ENCODE results near the gene KLF7. TPM values are rescaled to one million over a fixed set of nuclear protein-coding genes. Genes with fewer than 3 reads are reported as not detected.

Gene KLF7
- total RNA-seq, 2 experiments from 2014 or later = 90.1 to 96.9 TPM

DNA sequence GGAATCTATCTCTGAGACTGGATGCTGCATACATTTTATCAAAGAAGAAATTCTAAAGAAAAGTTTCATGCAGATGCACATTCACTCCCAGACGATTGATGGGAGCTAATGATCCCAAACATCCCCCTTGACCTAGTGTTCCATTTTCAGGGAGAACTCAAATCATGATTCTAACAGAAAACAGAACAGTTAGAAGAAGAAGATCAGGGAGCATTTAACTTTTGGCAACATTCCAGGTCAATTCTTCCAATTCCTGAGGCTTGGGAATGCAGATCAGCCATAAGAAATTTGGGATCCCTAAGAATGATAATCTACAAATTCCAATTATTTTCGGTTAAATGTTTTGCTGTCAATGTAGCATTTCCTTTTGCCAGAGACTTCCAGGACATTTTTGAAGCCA, 129.9 kb downstream of the KLF7 start:
- intact Hi-C loops (cut with DNase I, micrococcal nuclease) = no loop called here
- Histone ChIP-seq H3K27ac (ENCODE audit: low read depth in 1 of 2, low read length in 2 of 2) (no peak overlapping the region), H3K4me1 (ENCODE audit: insufficient read depth, low read length) (no peaks in the 10 kb centered on the region), H3K9me3 (ENCODE audit: control insufficient read depth in 1 of 2, insufficient read depth in 1 of 2, low read length in 2 of 2) (peaks cover 0 to 4% of the 10 kb centered on the region in 2 experiments), H3K36me3 (ENCODE audit: insufficient read depth, low read length) (no peaks in the 10 kb centered on the region), H3K4me3 (ENCODE audit: low read length) (no peak overlapping the region), H3K27me3 (ENCODE audit: control insufficient read depth in 1 of 2, insufficient read depth in 2 of 2, low read length in 2 of 2) (no peaks in the 10 kb centered on the region)
- H3K4me3 Mint-ChIP-seq = no peak overlapping the region
- no peaks in the 10 kb centered on the region for H3K36me3 Mint-ChIP-seq (ENCODE audit: low read depth)
- POLR2A ChIA-PET = no interaction called here
- H3K9me3 Mint-ChIP-seq = peaks cover 17% of the 10 kb centered on the region
- DNase-seq = no peak
- H3K27me3 Mint-ChIP-seq = peaks cover 4% of the 10 kb centered on the region
- ATAC-seq (ENCODE audit: poor library complexity) = no peak
- CTCF ChIA-PET = no interaction called here
- TF ChIP-seq, protein P1, sequence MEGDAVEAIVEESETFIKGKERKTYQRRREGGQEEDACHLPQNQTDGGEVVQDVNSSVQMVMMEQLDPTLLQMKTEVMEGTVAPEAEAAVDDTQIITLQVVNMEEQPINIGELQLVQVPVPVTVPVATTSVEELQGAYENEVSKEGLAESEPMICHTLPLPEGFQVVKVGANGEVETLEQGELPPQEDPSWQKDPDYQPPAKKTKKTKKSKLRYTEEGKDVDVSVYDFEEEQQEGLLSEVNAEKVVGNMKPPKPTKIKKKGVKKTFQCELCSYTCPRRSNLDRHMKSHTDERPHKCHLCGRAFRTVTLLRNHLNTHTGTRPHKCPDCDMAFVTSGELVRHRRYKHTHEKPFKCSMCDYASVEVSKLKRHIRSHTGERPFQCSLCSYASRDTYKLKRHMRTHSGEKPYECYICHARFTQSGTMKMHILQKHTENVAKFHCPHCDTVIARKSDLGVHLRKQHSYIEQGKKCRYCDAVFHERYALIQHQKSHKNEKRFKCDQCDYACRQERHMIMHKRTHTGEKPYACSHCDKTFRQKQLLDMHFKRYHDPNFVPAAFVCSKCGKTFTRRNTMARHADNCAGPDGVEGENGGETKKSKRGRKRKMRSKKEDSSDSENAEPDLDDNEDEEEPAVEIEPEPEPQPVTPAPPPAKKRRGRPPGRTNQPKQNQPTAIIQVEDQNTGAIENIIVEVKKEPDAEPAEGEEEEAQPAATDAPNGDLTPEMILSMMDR (IDR thresholded peaks at IDR 0.05) = no peak
- H3K27ac Mint-ChIP-seq = no peak overlapping the region
- no peaks in the 10 kb centered on the region for H3K4me1 Mint-ChIP-seq (ENCODE audit: low read depth)

DNA sequence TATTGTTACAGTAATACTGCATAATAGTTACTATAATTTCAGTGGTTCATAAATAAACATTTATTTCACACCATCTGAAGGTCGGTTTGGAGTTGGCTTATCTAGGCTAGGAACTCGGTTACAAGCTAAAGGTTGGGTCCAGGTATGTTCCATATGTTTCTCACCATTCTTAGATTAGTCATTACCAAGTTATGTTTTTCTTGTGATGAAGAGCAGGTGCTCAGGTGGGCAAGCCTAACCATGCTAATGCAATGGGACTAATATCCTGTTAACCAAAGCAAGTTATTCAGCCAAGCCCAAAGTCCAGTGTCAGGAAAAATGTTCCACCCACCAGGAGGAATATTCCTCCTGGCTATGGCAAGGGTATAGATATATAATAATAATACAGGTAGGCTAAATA, 133.3 kb downstream of the KLF7 start:
- Histone ChIP-seq H3K9me3 (ENCODE audit: control insufficient read depth in 1 of 2, insufficient read depth in 1 of 2, low read length in 2 of 2) (peaks cover 0 to 4% of the 10 kb centered on the region in 2 experiments), H3K4me1 (ENCODE audit: insufficient read depth, low read length) (no peaks in the 10 kb centered on the region), H3K27me3 (ENCODE audit: control insufficient read depth in 1 of 2, insufficient read depth in 2 of 2, low read length in 2 of 2) (no peaks in the 10 kb centered on the region), H3K27ac (ENCODE audit: low read depth in 1 of 2, low read length in 2 of 2) (no peak overlapping the region), H3K4me3 (ENCODE audit: low read length) (no peak overlapping the region), H3K36me3 (ENCODE audit: insufficient read depth, low read length) (no peaks in the 10 kb centered on the region)
- ATAC-seq (ENCODE audit: poor library complexity) (no peak), DNase-seq (no peak)
- H3K9me3 Mint-ChIP-seq = peaks cover 17% of the 10 kb centered on the region
- H3K27me3 Mint-ChIP-seq = peaks cover 4% of the 10 kb centered on the region
- no peaks in the 10 kb centered on the region for H3K36me3 Mint-ChIP-seq (ENCODE audit: low read depth)
- H3K27ac Mint-ChIP-seq = no peak overlapping the region
- TF ChIP-seq, protein P1 (IDR thresholded peaks at IDR 0.05) = no peak
- H3K4me3 Mint-ChIP-seq = no peak overlapping the region
- ChIA-PET POLR2A (no interaction called here), CTCF (no interaction called here)
- no peaks in the 10 kb centered on the region for H3K4me1 Mint-ChIP-seq (ENCODE audit: low read depth)
- intact Hi-C loops (cut with DNase I, micrococcal nuclease) = no loop called here

Small RNA genes within 50 kb of the gene (microRNA-seq; reads per million reads assigned to microRNA genes)
- 4.9 reads per million, percentile 24 among the genes with 10 or more reads in this experiment for gene MIR2355 (ENCODE audit: borderline microRNAs expressed, borderline replicate concordance)
- gene MIR7845 (ENCODE audit: borderline microRNAs expressed, borderline replicate concordance) = 1.4 reads per million

Other genes with a start within 250 kb of the KLF7 start
- not detected for gene CPO, start 226.4 kb downstream of the KLF7 start, total RNA-seq